Stimulated activated CD4-positive, alpha-beta T cell treated with anti-CD3 and anti-CD28 coated beads, Interleukin-15, amount 100 ng/mL, for 24 hours (primary cell): ENCODE results near the gene CPVL.

Experiments
- DNase-seq: peaks from one replicate; pipeline ENCODE4 v3.0.0-alpha.2; 2020

CPVL gene

DNA sequence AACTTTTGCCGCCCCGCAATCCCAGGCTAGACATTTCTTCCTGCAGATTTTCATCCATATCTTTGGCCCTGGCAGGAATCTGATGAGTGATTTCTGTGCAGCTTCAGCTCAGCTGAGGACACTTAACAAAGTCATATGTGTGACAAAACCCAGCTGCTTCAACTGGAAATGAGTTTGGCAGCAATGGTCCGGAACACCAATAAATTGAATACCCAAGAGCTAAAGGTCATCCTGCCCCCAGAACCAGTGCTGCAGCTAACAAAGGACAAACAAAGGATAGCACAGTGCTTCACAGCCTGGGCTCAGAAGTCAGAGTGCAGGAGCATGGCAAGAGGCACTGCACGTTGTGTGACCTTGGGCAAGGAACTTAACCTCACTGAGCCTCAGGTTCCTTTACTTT lies 148.2 kb downstream of the CPVL start:
- DNase-seq, result no peak

DNA sequence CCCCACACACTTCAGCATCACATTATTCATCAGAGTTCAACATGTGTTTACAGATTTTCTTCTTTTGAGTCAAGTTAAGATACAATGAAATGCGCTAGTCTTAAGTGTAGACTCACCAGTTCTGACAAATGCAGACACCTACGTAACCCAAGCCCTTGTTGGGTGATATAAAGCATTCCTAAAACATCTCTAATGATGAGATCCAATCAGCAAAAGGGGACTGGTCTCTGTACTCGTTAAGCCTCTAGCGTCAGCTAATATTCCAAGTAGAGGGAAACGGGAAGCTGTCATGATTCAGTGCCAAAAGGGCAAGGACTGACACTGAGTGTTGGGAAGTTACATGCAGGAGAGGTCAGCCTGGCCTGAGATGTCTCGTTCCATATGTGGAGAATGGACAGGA lies 149.5 kb downstream of the CPVL start:
- no peak for DNase-seq

DNA sequence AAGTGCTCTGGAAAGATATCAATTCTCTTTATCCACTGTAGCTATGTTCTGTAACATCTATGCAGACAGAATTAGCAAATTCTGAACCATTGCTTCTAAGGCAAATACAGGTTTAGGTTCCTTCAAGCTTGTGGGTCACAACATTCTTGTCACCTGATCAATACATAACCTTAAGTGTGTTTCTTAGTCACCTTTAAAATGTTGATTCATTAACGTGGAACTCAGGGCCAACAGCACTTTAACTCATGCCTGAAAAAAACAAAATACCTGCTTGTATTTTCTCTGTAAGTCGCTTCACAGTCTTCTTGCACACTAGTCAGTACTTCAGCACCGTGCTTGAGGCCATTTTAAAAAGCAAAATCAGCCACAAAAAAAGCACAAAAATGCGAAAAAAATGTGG lies 153.0 kb downstream of the CPVL start:
- no peak for DNase-seq

DNA sequence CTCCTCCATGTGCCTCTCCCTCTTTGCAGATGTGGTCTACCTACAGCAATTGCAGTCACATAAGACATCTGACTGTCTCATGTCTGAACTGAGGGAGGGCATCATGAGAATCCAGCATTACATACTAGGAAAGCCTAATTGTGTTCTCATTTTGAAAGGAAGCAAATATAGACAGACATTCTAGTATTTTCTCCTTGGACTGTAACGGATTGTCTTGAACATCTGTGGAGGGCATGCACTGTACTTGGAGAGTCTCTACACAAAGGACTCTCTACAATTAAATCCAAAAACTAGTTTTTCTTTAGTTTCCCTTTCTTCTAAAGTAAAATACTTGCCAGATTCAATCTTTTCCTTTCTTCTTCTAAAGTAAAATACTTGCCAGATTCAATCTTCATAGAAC lies 153.5 kb downstream of the CPVL start:
- DNase-seq, result no peak

DNA sequence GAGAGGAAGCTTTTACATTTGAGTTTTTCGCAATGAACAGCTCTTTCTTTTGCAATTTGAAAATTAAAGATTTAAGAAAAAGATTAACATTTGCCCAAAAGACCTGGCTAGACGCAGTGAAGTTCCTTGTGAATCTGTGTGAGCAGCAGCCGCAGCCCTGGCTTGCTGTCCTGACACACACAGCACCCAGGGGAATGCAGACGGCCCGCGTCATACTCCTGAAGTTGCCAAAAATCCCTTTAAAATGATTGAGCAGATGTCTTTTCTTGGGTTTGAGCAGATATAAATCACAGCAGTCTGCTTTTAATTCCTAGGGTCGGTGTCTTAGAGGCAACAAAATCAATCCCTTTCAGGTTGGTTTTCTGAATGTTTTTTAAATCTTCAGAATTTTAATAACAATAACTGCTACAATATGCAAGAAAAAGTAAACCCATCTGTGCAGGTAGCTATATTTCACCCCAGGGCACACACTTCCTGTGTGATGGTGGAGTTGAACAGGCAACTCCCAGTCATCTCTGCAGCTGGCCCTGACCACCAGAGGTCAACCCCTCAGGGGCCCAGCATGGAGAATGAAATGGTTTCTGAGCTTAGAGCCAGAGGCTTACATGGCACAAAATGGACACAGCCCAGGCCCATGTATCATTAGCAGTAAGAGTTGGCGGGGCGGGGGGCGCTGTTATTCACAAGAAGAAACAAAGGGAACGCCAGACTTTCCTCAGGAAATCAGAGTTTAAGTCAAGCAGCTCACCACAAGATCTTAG lies 156.0 kb downstream of the CPVL start:
- DNase-seq, result no peak

DNA sequence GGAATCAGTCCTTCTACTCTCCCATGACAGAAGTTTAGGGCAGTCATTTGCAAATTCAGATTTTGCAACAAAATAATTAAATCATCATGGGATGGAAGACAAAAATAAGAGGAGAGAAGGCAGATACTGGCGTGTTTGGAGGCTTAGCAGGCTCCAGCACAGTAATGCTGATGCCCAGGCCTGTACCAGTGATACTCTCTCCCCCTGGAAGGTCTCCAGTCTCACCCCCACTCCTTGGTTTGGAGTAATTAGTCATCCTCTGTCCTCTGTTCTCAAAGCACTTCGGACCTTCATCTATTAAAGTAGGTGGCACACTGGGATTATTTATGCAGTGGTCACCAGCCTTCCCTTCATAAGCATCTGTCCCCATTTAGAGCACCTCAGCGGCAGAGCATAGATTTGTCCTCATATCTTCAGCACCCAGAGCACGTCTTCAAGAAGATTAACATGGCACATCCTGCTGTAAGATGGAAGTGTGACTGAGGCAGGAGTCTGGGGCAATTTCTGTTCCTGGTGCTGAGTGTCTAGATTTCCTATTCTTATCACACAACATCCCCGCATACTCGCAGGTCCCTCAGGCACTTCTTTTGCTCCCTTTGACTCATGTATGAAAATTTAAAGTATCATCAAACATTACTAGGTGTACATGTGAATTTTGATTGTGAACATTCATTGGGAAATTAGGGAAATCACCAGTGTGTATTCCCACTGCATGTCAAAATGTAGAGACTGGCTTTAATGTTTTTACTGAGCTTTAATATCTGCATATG lies 156.9 kb downstream of the CPVL start:
- no peak for DNase-seq

DNA sequence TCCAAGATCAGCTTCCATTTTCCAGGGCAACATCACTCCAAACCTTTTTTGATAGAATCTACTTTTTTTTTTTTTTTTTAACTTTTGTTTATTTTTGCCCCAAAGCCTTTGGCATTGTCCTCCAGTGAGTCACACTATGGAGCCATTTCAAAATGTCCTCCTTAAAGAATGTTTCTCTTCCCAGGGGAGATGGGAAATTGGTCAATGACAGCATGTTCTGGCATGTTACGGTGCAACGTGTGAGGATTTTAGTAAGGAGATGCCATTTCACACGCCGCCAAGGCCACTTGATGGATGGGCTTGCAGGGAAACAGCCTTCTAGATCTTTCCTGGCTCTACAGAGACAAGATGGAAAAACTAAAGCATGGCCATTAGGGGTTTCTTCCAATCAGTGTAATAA lies 157.5 kb downstream of the CPVL start:
- no peak for DNase-seq

DNA sequence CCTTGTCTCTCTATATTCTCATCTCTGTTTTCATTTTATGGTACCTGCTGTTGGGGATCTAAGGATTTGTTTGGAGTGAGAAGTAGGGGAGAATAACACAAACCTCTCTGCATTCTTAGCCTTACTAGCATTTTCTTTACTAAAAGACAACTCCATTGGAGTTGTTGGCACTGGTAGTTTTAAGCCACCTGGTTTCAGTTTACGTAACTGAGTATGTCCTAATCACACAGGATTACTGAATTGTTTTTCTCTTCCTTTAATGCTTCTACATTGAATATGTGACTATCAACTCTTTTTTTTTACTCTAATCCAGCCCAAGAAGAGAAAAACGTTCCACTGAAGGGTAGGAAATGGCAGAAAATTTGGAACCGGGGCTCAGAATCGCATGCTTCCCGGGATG lies 158.2 kb downstream of the CPVL start:
- DNase-seq, result no peak

DNA sequence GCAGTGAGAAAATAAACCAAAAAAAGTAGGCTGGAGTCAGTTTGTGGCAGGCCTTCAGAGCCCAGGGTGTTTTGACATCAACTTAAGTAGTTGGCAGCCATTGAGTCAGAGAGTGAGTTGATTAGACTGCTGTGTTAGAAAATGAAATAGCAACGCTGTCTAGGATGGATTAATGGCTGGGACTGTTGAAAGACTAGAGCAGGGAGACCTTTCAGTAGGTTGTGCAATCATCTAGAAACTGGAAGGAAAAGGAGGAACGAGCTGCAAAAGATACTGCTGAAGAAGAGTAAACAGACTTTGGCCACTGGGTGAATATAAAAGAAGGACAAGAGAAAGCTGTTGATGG lies 159.6 kb downstream of the CPVL start:
- no peak for DNase-seq

DNA sequence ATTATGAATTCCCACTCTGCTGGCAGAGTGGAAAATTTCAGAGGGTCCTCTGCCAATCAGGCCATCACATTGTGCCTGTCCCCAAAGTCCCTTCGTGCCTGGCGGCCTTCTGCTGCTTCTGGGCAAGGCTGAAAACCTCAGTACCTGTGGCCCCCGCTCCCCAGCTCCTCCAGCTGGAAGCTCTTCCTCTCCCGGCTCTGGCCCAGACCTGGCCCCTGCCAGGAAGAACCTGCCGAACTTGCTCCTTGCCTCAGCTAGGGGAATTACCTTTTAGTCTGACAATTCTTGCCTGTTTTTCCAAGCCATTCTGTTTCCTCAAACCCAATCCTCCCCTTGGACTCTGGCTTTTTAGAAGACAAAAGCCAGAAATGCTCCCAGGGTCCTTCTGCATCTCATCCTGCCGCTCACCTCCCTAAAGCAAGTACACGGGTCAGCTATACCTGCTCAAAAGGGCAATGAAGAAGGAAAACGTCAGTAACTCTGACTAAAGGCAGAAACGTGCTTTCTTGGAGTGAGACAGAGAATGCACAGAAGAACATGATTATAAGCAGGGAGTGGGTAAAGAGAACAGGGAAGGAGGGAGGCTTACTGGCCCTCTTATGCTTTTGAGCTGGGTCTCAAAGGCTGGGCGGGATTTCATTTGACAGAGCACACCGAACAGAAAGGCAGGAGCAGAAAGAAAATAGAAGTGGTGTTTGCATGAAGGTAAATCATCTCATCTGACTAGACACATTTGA lies 160.1 kb downstream of the CPVL start:
- DNase-seq, result no peak

DNA sequence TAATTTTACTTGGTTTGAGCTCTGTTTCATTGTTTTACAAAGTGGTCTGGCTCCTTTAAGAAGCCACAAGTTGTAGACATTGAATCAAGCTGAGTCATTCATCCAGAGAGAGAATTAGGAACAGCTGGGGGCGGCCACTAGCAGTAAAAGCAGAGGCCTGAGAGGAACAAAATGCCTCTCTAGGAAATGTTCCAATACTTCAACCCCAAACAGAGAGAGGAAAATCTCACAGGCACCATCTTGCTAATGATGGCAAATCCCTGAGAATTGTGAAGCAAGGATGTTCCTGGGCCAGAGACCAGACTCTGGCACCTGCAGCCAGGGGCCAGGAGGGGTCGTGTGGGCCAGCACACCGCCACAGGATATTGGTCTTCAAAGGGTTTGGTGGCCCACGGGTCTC lies 161.7 kb downstream of the CPVL start:
- no peak for DNase-seq

DNA sequence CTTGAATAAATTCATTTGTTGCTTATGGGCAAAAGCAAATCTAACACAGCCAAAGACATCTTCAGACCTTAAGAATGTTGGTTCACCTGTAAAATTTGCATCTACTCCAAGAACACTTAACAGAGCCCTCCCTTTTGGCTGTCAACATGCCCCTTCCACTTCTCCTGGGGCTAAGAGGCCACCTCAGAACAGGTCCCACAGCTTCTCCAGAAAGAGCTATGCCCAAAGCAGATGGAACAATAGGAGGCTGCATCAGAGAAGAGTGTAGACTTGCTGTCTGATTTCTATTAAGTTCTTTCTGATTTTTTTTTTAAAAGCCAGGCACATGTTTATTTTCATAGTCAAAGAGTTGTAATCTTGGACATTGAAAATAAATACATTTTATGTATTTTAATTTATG lies 162.1 kb downstream of the CPVL start:
- DNase-seq, result no peak

DNA sequence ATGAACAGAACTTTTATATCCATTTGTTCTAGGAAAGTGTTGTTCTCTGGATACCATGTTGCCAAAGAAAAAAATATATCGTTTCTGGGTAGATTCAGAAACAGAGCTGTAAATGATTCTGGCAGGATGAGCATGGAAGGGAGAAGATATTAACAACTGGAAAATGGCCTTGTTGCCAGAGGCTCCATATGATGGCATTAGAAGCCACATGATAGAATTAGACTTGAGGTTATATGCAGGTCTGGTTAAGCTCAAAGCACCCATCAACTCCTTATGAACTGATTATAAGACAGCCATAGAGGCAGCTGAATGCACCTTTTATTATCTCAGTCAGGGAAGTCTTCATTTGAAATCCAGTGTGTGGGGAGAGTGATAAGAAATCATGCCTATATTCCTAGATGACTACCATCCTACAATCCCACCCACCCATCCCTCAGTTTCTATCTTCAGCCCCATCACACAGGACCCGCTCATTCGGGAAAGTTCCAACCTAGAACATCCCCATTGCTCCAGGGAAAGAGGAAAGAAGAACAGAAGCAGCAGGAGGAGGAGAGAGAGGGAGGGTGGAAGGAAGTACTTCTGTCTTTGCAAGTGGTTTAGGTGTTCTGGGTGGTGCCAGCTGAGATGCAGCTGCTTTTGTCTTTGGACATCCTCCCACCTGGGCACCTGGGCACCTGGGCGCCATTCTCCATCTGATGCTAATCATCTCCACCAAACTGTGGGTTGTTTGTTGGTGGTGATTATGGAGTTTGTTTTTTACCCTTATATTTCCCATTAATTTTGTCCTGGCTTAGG lies 162.7 kb downstream of the CPVL start:
- no peak for DNase-seq

DNA sequence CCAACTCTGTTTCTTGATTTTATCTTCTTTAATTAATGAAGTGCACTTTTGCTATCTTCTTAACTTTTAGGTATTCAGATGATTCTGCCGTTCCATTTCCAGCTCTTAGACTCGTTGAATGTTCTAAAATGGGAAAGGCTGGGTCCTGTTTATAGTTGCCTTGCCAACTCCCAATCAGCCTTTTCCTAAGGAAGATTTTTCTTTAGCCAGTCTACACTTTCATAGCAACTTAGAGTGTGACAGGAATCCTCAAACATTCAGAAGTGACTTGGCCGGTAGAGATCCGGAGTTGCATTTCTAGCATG lies 165.2 kb downstream of the CPVL start:
- DNase-seq, result no peak

DNA sequence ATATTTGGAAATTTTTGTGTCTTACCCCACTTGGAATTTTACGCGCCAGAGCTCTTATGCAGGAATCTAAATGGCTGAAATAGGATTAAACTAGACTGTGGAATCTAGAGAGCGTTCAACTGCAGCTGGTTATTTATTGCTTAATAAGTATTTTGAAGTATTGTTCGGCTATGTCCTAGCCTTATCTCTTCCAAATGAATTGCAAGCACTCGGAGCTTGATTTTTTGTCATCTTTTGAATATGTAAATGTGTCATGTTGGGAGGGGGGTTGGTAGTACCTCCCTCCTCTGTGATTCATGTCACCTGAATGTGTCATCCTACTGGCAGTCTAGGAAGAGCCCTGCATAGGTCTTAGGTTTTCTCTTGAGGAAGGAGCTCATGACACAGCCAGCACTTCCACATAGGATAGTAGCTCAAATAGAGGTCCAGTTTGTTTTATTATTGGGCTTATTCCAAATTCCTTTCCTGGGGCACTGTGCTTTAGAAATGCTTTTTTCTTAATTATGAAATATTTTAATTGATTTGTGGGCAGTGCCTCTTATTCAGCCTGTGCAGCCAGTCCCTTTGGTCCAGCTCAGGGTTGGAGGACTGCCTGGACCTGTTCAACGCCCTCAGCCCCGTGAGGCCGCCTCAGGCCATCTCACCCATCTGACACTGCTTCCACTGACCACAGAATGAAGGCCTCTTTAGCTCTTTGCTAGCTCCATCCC lies 165.7 kb downstream of the CPVL start:
- DNase-seq, result no peak

DNA sequence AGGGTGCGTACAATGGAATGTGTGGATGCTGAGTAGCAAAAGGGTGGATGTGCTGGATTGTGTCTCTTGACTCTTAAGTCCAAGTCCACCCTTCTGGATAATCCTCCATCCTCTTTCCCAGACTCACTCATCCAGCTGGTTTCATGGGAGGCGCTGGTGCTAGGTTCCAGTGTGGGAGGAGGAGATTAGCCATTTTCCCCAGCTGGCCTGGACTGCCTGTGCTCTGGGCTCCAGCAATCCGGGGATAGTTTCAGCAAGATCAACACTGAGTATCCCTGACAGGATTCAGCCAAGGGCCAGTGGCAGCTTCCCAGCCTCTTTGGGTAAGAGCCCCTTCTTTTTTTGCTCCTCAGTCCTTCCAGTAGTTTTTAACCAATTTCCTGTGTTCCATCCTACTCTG lies 166.6 kb downstream of the CPVL start:
- DNase-seq, result no peak

DNA sequence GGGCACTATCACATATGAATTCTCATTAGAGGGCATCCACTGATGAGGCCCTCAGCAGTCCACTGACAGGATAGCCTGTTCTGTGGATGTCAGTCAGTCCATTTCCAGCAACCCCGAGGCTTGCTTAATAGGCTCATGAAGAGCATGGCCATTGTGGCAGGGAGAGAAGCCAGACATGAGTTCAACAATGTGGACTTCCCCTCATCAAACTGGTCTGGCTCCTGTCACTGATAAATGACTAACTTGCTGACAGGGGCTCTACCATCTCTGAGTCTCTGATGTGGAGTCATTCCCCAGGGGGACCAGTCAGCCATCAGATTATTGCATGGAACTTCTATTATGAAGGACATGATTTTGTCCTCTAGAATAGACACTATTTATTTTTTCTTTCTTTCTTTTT lies 168.5 kb downstream of the CPVL start:
- DNase-seq, result no peak

DNA sequence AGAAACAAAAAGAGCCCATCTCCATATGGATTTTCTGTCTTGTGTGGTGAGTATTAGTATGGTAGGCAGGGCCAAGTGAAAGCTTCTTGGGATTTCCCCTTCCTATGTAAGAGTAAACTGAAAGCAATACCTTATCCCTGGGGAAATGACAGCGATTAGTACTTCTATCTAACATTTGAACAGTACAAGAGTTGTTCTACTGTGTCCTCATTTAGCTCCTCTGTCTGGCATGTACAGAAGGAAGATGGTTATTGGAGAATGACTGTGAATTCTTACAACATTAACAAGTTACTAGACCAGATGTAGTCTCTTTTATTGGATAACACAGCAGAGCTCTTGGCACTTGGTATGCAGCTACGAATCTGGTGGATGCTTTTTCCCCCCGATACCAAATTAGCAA lies 170.3 kb downstream of the CPVL start:
- no peak for DNase-seq

DNA sequence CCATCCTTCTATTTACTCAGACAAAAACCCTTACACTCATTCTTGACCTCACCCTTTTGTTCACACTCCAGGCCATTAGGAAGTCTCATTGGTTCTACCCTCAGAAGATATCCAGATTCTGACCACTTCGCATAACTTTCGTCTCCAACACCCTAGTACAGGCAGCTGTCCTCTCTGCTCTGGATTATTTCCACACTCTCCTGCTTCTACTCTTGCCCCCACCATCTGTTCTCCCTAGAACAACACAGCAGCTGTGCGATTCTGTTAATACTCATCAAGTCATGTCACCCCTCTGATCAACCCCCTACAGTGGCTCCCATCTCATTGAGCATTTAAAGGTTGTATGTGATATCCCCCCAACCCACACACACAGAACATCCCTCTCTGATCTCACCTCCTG lies 172.7 kb downstream of the CPVL start:
- no peak for DNase-seq

DNA sequence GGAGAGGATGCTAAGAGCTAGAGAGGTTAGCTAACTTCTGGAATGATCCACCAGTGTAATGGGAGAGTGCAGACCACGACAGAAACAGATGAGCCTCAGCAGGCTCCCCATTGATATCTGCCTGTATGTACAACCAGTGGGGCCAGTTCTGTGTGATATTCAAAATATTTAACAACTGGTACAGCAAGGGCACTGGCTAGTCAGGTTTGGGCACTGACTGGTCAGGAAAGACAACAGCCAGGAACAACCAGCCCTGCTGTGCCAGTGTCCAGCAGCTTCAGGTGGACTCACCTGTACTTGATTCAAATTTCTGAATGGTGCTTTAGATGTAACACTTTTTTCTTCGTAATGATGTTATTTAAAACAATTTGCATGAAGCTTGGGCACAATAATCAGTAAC lies 182.3 kb downstream of the CPVL start:
- DNase-seq, result no peak

DNA sequence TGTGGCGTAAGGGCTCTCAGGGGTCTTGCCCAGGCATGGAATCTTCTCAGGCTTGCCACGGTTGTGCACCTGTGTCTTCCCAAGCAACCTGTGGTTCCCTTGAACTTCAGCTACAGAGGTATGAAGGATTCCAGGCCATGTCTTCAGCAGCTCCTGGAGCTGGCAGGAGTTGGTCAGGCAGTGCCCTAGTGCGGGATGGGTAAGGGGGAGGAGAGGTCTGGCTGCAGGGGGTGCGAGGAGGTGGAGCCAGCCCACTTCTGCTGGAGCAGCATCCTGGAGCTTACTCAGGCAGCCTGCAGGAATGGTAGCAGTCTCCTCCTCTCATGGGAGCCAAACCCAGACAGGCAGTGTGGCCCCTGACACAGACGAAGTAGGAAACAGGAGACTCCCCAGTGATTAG lies 184.4 kb downstream of the CPVL start:
- no peak for DNase-seq

DNA sequence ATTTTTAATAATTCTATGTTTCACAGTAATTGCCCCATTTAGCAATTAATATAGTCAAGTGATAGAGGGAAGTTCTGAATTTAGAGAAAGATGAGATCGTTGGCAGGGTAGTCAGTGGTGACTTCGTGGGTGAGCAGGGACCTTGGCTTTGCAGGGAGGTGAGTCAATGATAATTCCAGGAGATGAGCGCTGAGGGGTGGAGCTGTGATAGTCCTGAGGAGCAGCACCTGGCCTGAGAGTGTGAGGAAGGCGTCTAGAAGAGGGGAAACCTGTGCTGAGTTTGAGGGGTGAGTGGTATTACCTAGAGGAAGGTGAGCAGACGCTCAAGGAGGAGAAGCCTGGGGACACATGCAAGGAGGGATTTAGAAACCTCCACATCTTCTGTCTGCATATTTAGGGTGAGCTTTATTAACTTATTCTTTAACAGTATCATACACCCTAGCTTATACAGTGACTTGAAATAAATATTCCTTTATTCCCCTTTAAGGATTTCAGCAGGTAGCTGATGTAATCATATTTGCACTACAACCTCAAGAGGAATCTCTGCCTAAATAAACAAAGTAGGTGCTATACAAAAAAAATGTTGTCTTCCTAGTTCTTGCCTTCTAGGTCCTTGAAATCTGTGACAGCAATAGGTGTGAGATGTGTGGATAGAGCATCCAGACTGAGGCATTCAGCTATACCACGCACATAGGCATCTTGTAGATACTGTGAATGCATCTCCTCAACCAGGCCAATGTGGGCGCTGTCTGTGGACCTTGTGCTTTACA lies 186.1 kb downstream of the CPVL start:
- no peak for DNase-seq
